Measurements from ENCODE around the gene MAPK8. TPM values are rescaled to one million over a fixed set of nuclear protein-coding genes. Genes with fewer than 3 reads are reported as not detected.

Gene MAPK8
- total RNA-seq, 1 donor from 2014 or later, result 47.4 TPM

DNA sequence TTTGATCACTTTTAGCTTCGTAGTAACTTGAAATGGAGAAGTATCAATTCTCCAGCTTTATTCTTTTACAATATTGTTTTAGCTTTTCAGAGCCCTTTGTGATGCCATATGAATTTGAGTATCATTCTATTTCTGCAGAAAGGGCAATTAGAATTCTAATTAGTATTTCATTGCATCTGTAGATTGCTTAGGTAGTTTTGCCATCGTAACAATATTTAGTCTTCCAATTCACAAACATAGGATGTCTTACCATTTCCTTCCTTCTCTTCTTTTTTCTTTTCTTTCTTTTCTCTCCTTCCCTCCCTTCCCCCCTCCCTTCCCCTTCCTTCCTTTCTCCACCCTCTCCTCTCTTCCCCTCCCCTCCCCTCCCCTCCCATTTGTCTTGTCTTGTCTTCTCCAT is 105.0 kb downstream of the MAPK8 start:
- H4K20me1 ChIP-seq (ENCODE audit: insufficient read depth, low read length), result peaks cover 12% of the 10 kb centered on the region
- DNase-seq (ENCODE audit: low read depth) (no peak), FAIRE-seq (peak; percentile 34)
- H3K9me3 ChIP-seq (ENCODE audit: insufficient read depth, low read depth, low read length), result peaks cover 6% of the 10 kb centered on the region
- Mint-ChIP-seq H3K36me3 (ENCODE audit: low read depth, unreplicated experiment) (peaks cover 8% of the 10 kb centered on the region), H3K4me3 (ENCODE audit: unreplicated experiment) (no peak overlapping the region), H3K9me3 (ENCODE audit: unreplicated experiment) (no peaks in the 10 kb centered on the region), H3K4me1 (ENCODE audit: low read depth, unreplicated experiment) (no peaks in the 10 kb centered on the region), H3K27ac (ENCODE audit: unreplicated experiment) (no peak overlapping the region), H3K27me3 (ENCODE audit: low read depth, unreplicated experiment) (no peaks in the 10 kb centered on the region)
- H3K79me2 ChIP-seq (ENCODE audit: insufficient read depth, low read length), result peaks cover 3% of the 10 kb centered on the region
- peaks cover 10% of the 10 kb centered on the region for H3K36me3 ChIP-seq (ENCODE audit: insufficient read depth, low read length)
- TF ChIP-seq EZH2 (IDR thresholded peaks at IDR 0.05; ENCODE audit: insufficient read depth, low read length), result no peak
- TF ChIP-seq, protein P1, sequence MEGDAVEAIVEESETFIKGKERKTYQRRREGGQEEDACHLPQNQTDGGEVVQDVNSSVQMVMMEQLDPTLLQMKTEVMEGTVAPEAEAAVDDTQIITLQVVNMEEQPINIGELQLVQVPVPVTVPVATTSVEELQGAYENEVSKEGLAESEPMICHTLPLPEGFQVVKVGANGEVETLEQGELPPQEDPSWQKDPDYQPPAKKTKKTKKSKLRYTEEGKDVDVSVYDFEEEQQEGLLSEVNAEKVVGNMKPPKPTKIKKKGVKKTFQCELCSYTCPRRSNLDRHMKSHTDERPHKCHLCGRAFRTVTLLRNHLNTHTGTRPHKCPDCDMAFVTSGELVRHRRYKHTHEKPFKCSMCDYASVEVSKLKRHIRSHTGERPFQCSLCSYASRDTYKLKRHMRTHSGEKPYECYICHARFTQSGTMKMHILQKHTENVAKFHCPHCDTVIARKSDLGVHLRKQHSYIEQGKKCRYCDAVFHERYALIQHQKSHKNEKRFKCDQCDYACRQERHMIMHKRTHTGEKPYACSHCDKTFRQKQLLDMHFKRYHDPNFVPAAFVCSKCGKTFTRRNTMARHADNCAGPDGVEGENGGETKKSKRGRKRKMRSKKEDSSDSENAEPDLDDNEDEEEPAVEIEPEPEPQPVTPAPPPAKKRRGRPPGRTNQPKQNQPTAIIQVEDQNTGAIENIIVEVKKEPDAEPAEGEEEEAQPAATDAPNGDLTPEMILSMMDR (IDR thresholded peaks at IDR 0.05; ENCODE audit: insufficient read depth, low read depth, low read length), result no peak
- H3K9ac ChIP-seq (ENCODE audit: low read length), result no peak overlapping the region
- H3K4me1 ChIP-seq (ENCODE audit: insufficient read depth, low read length), result no peaks in the 10 kb centered on the region
- no peaks in the 10 kb centered on the region for H3K27me3 ChIP-seq (ENCODE audit: insufficient read depth, low read length)
- no peak overlapping the region for H2AFZ ChIP-seq (ENCODE audit: low read depth, low read length)
- H3K4me3 ChIP-seq (ENCODE audit: insufficient read depth, low read depth, low read length), result no peak overlapping the region
- no peak overlapping the region for H3K27ac ChIP-seq (ENCODE audit: low read depth, low read length)
- no peak overlapping the region for H3K4me2 ChIP-seq (ENCODE audit: low read length)

DNA sequence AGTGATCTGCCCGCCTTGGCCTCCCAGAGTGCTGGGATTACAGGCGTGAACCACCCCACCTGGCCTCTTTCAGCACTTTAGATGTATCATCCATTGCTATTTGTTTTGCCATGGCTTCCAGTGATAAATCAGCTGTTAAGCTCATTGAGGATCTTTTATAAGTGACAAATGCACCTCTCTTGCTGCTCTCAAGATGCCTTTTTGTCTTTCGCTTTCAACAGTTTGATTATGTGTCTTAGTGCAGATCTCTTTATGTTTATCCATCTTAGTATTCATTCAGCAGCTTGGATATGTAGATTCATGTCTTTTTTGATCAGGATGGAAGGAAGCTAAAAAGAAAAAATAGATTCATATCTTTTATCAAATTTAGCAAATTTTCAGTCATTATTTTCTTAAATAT is 105.6 kb downstream of the MAPK8 start:
- H3K4me3 Mint-ChIP-seq (ENCODE audit: unreplicated experiment), result no peak overlapping the region
- no peak overlapping the region for H3K9ac ChIP-seq (ENCODE audit: low read length)
- no peak for FAIRE-seq

DNA sequence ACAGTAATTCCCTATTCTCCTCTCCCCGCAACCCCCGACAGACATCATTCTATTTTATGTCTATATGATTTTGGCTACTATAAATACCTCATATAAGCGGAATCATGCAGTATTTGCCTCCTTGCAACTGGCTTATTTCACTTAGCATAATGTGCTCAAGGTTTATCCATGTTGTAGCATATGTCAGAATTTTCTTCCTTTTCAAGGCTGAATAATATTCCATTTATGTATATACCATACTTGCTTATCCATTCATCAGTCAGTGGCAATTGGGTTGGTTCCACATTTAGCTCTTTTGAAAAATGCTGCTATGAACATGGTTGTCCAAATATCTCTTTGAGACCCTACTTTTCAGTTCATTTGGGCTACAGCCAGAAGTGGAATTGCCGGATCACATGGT is 106.5 kb downstream of the MAPK8 start:
- Mint-ChIP-seq H3K27me3 (ENCODE audit: low read depth, unreplicated experiment) (no peaks in the 10 kb centered on the region), H3K4me1 (ENCODE audit: low read depth, unreplicated experiment) (peaks cover 5% of the 10 kb centered on the region), H3K9me3 (ENCODE audit: unreplicated experiment) (no peaks in the 10 kb centered on the region), H3K4me3 (ENCODE audit: unreplicated experiment) (no peak overlapping the region), H3K36me3 (ENCODE audit: low read depth, unreplicated experiment) (peaks cover 8% of the 10 kb centered on the region), H3K27ac (ENCODE audit: unreplicated experiment) (no peak overlapping the region)
- H3K4me2 ChIP-seq (ENCODE audit: low read length), result no peak overlapping the region
- DNase-seq (ENCODE audit: low read depth) (no peak), FAIRE-seq (peak; percentile 9)
- H3K9ac ChIP-seq (ENCODE audit: low read length), result no peak overlapping the region
- peaks cover 10% of the 10 kb centered on the region for H3K36me3 ChIP-seq (ENCODE audit: insufficient read depth, low read length)
- H3K79me2 ChIP-seq (ENCODE audit: insufficient read depth, low read length), result peaks cover 3% of the 10 kb centered on the region
- peaks cover 15% of the 10 kb centered on the region for H4K20me1 ChIP-seq (ENCODE audit: insufficient read depth, low read length)
- H3K27ac ChIP-seq (ENCODE audit: low read depth, low read length), result no peak overlapping the region
- H3K27me3 ChIP-seq (ENCODE audit: insufficient read depth, low read length), result no peaks in the 10 kb centered on the region
- TF ChIP-seq, protein P1 (IDR thresholded peaks at IDR 0.05; ENCODE audit: insufficient read depth, low read depth, low read length), result no peak
- TF ChIP-seq EZH2 (IDR thresholded peaks at IDR 0.05; ENCODE audit: insufficient read depth, low read length), result no peak
- no peak overlapping the region for H2AFZ ChIP-seq (ENCODE audit: low read depth, low read length)
- H3K4me3 ChIP-seq (ENCODE audit: insufficient read depth, low read depth, low read length), result no peak overlapping the region
- H3K9me3 ChIP-seq (ENCODE audit: insufficient read depth, low read depth, low read length), result peaks cover 6% of the 10 kb centered on the region
- no peaks in the 10 kb centered on the region for H3K4me1 ChIP-seq (ENCODE audit: insufficient read depth, low read length)

More for the DNA sequence above, 105.6 kb downstream of the MAPK8 start:
- no peak for DNase-seq (ENCODE audit: low read depth)
- H2AFZ ChIP-seq (ENCODE audit: low read depth, low read length), result no peak overlapping the region
- H3K9me3 ChIP-seq (ENCODE audit: insufficient read depth, low read depth, low read length), result peaks cover 6% of the 10 kb centered on the region
- no peaks in the 10 kb centered on the region for H3K27me3 ChIP-seq (ENCODE audit: insufficient read depth, low read length)
- H3K4me3 ChIP-seq (ENCODE audit: insufficient read depth, low read depth, low read length), result no peak overlapping the region
- H3K9me3 Mint-ChIP-seq (ENCODE audit: unreplicated experiment), result no peaks in the 10 kb centered on the region
- peaks cover 10% of the 10 kb centered on the region for H3K36me3 ChIP-seq (ENCODE audit: insufficient read depth, low read length)
- H3K4me2 ChIP-seq (ENCODE audit: low read length), result no peak overlapping the region
- peaks cover 3% of the 10 kb centered on the region for H3K79me2 ChIP-seq (ENCODE audit: insufficient read depth, low read length)
- no peak overlapping the region for H3K27ac ChIP-seq (ENCODE audit: low read depth, low read length)
- no peaks in the 10 kb centered on the region for H3K27me3 Mint-ChIP-seq (ENCODE audit: low read depth, unreplicated experiment)
- TF ChIP-seq EZH2 (IDR thresholded peaks at IDR 0.05; ENCODE audit: insufficient read depth, low read length), result no peak
- TF ChIP-seq, protein P1 (IDR thresholded peaks at IDR 0.05; ENCODE audit: insufficient read depth, low read depth, low read length), result no peak
- H3K36me3 Mint-ChIP-seq (ENCODE audit: low read depth, unreplicated experiment), result peaks cover 8% of the 10 kb centered on the region
- no peak overlapping the region for H3K27ac Mint-ChIP-seq (ENCODE audit: unreplicated experiment)
- H3K4me1 ChIP-seq (ENCODE audit: insufficient read depth, low read length), result no peaks in the 10 kb centered on the region
- peaks cover 12% of the 10 kb centered on the region for H4K20me1 ChIP-seq (ENCODE audit: insufficient read depth, low read length)
- H3K4me1 Mint-ChIP-seq (ENCODE audit: low read depth, unreplicated experiment), result peaks cover 5% of the 10 kb centered on the region
